Body of pancreas (tissue), 4 donors: ENCODE results near the gene ARHGEF4.

Source experiments
- CTCF ChIP-seq, 7 experiments: fragments of 450-650 bp in 4 of 7; fragments of 200-600 bp in 3 of 7; sonication (generic) in 3 of 7; IDR thresholded peaks; one replicate each; pipeline ENCODE4 v1.5.1; 2016 to 2019; ENCODE audit warnings: antibody characterized with exemption in 7 of 7
- POLR2A ChIP-seq, 3 donors: fragments of 450-650 bp; IDR thresholded peaks; one replicate each; pipeline ENCODE4 v1.6.1; 2016; ENCODE audit warnings: antibody characterized with exemption in 3 of 3, mild to moderate bottlenecking in 2 of 3

GRCh38 chr2:130790312-130790711, 46.4 kb upstream of the ARHGEF4 start:
- TF ChIP-seq CTCF (IDR thresholded peaks at IDR 0.05) = no peak
- TF ChIP-seq POLR2A (IDR thresholded peaks at IDR 0.05) = no peak
